HG02678 (cell line): ENCODE data around the gene CLEC3A.
"Not testable (repeated sequence)": the region's sequence is repeated elsewhere in the genome, so short reads cannot be mapped to it uniquely, and the experiment has no call there.

Source experiments
- ATAC-seq: cut with Tn5 transposase; IDR thresholded peaks from one replicate; pipeline ENCODE4 v1.9.1; 2021; ENCODE audit warnings: mild to moderate bottlenecking, moderate library complexity; ENCODE audit not compliant: unreplicated experiment

The CLEC3A gene

DNA sequence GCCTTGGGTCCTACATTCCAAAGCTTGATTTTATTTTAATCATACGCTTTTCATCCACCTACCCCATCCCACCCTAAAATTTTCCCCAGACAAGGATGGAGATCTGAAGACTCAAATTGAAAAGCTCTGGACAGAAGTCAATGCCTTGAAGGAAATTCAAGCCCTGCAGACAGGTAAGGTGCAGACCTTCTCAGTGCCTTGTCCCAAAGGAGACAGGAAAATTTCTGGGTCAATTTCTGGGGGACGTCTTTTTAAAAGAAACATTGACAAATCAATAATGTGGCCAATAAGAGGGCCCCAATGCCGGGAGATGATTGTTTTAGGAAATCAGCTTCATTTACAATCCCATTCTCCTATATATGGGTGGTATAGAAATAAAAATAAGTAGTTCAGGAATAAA lies 5.7 kb downstream of the CLEC3A start:
- ATAC-seq, result no peak

DNA sequence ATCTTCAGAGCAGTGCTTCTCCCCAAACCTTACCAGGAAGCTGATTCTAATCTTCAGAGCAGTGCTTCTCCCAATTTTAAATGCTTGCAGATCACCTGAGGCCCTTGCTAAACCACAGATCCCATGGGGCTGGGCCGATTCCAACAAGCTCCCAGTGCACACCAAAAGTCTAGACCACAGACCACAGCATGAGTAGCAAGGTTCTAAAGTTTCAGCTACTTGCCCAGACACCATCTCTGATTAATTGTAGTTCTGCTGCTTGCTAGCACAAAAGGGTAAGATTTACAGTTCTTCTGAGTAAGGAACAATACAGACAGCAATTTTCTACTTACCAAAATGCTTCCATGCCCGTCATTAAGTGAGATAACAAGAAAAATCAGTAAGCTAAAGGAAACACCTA lies 12.2 kb downstream of the CLEC3A start:
- no peak for ATAC-seq

DNA sequence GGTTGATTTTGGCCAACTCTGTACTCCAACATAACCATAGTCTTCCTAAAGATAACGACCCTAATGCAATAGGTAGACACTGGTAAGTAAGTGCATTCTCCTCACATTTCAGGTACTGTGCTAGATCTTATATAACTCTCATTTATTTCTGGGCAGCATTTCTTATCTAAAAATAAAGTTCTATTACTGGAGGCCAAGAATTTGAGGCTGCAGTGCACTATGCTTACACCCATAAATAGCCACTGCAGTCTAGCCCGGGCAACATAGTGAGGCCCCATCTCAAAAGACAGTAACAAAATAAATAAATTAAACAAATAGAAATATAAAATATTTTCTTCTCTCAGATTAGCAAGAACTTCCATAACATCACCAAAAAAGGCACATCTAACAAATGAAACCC lies 12.7 kb downstream of the CLEC3A start:
- ATAC-seq, result no peak

DNA sequence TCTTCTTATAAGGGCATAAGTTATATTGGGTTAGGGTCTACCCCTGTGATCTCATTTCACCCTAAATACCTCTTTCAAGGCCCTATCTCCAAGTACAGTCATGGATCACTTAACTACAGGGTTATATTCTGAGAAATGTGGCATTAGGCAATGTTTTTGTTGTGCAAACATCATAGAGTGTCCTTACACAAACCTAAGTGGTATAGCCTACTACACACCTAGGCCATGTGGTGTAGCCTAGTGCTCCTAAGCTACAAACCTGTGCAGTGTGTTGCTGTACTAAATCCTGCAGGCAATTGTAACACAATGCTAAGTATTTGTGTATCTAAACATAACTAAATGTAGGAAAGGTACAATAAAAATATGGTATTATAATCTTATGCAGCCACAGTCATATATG lies 18.0 kb downstream of the CLEC3A start:
- no peak for ATAC-seq

DNA sequence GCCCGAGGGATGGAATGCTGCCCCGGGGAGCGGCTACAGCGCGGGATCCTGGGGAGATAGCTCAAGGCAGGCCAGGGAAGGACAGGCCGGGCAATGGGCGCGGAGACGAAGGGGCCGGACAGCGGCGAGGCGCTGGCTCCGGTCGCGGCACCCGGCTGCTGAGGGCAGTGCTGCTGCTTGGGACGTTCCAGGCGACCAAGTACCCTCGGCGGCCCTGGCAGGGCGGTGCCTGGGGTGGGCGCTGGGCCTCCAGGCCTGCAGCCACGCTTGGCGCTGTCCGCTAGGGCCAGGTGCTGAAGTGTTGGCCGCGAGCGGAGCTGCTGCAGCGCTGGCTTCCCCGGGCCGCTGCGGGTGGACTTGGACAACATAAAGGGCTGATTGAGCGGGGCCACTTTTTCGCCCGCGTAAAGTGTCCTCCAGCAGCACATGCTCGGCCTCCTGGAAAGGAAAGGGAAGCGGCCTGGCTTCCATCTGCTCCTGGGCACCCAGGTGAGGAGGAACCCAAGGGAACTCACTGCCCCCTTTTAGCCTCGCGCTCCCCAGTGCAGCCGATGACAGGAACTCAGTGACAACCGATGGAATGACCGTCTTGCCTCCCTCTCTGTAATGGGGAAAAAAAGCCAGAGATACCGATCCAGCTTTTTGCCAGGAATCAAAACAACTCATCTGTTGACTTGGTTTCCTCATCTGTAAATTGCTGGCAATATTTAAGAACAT lies 23.7 kb downstream of the CLEC3A start:
- no peak for ATAC-seq

DNA sequence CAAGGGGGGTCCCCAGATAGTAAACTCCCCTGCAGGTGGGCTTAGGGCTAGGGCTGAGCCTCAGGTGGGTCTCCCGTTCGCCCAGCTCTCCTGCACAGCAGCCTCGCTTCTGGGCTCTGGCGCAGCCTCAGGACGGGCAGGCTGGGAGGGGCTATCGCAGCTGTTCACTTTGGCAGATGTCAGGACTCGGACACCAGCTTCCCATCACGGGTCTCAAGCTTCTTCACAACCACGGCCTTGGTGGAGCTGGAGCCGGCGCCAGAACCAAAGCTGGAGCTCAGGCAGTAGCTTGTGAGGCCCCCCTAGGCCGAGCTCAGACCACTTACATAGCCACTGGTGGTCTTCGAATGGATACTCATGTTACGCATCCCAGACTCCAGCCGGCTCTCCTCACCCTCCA lies 26.0 kb downstream of the CLEC3A start:
- no peak for ATAC-seq

DNA sequence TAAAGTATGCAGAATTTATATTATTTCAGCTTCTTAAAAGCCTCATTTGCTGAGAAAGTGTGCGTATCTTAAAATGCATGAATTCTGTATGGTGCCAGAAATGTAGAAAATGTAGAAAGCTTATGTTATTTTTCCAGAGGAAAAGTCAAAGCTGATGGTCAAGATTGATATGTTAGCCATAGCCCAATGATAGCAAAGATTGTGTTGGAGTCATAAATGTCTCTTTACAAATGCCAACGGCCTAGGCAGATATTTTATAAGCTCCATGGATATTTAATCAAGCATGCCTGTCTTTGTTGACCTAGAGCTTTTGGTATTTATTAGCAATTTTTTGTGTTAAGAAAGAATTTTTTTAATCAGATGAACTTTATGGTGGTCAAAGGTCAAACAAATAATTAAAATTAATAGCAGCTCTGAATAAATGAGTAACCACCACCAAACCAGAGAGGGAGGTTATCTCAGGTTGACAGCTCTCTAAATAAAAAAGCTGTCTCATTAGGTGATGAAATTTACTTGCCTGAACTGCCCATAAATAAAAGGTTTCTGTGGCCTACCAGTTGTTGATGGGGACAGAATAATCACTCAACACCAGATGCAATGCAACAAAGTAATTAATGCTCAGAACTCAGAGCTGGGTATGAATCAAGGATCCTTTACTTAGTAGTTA lies 28.5 kb downstream of the CLEC3A start:
- no peak for ATAC-seq

DNA sequence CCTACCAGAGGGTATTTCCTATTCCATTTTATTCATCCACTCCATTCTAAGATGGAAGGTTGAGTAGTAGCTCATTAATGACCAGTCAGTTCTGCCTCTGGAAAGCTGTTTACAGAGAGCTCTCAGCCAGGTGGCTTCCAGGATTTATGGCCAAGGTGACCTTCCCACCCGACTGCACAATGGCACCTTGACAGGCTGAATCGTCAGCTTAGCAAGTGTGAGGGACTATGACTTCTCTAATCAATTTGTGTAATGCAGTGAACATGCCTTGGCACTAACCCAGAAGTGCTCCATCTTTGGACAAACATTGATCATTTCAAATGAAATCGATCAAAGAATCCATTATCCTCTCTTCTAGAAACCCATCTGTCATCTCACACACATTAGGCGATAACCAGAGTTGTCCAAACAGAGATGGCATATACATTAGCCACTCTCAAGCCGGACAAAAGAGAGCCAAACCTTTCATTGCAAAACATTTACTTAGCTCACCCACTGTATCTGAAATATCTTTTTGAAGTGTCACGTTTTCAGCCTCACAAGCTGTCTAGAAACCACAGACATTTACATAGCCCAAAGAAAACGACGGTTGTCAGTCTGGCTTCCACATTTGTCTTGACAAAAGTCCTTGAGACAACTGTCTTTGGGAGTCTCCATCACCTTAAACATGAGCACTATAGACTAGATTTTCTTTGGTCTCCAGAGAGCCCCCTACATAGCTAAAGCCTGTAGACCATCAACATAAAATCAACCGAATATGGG lies 35.6 kb downstream of the CLEC3A start:
- ATAC-seq, result no peak

DNA sequence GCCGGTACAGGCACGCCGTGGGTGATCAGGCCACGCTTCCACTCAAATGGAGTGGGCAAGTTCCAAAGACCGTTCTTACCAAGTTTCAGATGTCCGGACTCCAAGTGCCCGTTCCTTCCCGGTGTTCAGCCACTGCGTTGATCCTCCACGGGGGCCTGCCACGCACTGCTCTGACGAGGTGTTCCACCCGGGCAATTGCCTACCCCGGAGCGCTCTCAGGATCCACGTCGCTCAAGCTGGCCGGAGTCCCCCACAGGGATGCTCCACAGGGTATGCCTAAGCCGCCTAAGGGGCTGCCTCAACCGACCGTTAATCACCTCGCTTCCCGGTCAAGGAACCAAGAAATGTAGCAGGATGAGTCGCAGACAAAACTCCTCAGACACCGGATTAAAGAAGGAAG lies 37.5 kb downstream of the CLEC3A start:
- not testable (repeated sequence) for ATAC-seq

DNA sequence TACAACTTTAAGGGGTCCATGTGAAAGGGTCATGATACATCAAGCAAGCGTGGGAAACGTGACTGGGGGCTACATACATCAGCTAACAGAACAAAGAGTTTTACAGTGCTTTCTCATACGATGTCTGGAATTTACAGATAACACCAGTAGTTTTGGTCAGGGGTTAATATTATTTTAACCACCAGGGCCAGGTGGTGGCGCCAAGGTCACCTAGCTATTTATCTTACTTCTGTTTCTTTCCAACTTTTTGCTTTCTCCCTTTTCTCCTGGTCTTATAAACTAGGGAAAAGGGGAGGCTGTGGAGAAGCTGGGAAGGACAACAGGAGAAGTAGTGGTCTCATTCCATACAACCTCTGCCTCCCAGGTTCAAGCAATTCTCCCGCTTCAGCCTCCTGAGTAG lies 37.9 kb downstream of the CLEC3A start:
- ATAC-seq, result no peak

DNA sequence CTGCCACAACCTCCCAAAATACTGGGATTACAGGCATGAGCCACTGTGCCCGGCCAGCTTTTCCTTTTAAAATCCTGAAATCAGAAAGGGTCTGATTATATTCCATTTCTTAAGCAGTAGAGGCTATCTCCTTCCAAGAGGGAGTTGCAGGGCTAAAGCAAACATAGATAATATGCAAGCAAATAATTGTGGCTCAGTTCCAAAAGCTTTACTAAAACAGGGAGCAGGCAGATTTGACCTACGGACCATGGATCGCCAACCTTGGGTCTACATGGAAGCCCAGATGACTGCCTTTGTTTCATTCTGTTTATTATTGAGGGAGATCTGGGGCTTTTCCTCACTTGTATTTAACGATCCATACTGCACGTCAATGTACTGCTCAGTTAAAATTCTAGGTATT lies 38.5 kb downstream of the CLEC3A start:
- ATAC-seq, result no peak

DNA sequence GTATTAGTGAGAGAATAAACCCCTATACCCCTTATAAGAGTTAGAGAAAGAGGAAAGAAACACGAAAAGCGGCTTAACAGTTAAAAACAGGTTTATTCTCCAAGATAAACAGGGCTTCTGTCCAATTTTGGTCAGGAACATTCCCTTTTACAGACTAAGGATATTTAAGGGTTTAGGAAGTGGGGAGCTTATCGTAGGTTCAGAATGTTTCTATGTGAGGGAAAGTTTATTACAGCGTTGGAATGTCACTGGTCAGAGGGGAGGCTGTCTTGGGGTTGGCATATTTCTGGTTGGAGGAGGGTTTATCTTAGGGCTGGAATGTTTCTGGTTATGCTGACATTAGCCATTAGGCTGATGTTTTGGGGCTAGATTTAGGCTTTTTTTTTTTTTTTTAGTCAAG lies 43.0 kb downstream of the CLEC3A start:
- ATAC-seq, result no peak

DNA sequence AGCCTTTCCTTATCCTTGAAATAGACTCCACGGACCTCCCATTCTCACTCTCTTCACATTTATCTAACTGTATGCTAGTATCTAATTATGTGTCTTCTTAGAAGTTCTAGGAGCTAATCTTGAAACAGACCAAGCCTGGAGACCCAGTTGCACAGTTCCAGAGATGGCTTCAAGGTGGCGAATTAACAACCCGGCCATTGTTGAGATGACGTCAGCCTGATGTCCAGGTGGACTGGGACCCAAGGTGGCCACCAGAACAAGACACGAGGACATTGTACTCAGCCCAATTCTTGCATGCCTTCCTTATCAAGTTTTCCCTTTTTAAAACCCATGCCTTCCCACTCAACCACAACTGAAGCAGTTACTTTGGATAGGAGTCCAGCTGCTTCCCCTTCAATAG lies 47.6 kb downstream of the CLEC3A start:
- ATAC-seq, result no peak

DNA sequence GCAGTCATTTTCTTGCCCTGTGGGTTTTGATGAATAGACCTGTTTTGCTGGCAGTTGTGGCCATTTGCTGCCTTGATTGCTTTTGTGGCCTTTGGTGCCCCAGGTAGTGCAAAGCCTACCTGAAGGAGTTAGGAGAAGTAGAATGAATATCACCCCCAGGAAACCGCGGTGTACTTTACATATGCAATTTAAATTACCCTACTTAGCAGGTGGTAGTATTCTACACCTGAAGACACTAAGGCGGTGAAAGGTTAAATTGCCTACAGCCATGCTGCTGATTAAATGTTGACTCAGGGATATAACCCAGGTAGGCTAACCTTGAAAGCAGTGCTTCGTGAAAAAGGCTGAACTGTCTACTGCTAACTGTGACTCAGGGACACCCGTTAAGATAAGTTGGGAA lies 49.9 kb downstream of the CLEC3A start:
- no peak for ATAC-seq

DNA sequence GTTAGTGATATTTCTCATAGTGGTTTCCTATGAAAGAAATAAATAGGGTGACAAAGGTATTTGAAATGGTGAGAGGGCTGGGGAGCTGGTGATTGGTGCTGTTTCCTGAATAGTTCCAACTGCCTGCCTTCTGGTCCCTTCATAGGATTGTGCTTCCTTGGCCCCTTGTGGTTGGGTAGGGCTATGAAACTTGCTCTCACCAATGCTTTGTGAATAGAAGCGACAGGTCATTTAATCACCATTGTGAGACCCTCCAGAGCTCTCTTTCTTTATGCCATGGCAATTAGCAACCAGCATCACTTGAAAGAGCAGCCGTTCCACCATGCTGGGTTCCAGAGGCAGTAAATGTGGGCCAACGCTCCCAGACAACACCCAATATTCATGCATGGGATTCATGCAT lies 53.5 kb downstream of the CLEC3A start:
- ATAC-seq, result no peak

DNA sequence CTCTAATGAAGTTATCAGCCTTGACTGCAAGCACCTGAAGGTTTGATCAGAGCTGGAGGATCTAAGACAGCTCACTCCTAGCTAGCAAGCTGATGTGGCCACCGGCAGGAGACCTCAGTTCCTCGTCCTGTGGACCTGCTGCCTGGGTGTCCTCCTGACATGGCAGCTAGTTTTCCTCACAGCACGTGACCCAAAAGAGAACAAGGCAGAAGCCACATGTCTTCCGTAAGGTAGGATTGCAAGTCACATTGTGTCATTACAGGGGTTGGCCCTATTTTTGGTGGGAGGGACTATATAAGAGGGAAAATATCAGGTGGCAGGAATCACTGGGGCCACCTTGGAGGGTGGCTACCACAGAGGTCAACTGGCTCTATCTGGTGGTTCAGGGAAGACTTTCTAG lies 59.0 kb downstream of the CLEC3A start:
- ATAC-seq, result no peak
